IPS DF 6.9 (cell line): Measurements from ENCODE around the gene RASL10B.

Experiments used
- DNase-seq: peaks from one replicate; pipeline ENCODE4 v3.0.0-alpha.2; 2013; ENCODE audit warnings: low read depth, low spot score
- H3K27ac ChIP-seq: one replicate; pipeline ENCODE4 v1.5.1; 2013; ENCODE audit warnings: low read length, control low read depth
- H3K27me3 ChIP-seq: 2 replicates; pipeline ENCODE4 v1.6.1; 2013; ENCODE audit warnings: mild to moderate bottlenecking, low read length; ENCODE audit not compliant: control insufficient read depth, insufficient read depth
- H3K36me3 ChIP-seq: 2 replicates; pipeline ENCODE4 v1.6.1; 2013; ENCODE audit warnings: low read length; ENCODE audit not compliant: control insufficient read depth, insufficient read depth
- H3K4me1 ChIP-seq: 2 replicates; pipeline ENCODE4 v1.6.1; 2013; ENCODE audit warnings: low read length; ENCODE audit not compliant: control insufficient read depth, insufficient read depth
- H3K4me3 ChIP-seq: 2 replicates; pipeline ENCODE4 v1.5.1; 2013; ENCODE audit warnings: mild to moderate bottlenecking, low read length
- H3K9me3 ChIP-seq: 2 replicates; pipeline ENCODE4 v1.6.1; 2013; ENCODE audit warnings: low read length, inconsistent platforms; ENCODE audit not compliant: control insufficient read depth, insufficient read depth
- WGBS: extraction: QIAGEN DNeasy Blood & Tissue Kit; methylation state at CpG from one replicate; pipeline ENCODE4 v1.1.7; 2013; ENCODE audit warnings: mixed read lengths, missing lambda C conversion rate; ENCODE audit not compliant: insufficient read length, insufficient coverage; 5-methylcytosine and 5-hydroxymethylcytosine counted together

The RASL10B gene

DNA sequence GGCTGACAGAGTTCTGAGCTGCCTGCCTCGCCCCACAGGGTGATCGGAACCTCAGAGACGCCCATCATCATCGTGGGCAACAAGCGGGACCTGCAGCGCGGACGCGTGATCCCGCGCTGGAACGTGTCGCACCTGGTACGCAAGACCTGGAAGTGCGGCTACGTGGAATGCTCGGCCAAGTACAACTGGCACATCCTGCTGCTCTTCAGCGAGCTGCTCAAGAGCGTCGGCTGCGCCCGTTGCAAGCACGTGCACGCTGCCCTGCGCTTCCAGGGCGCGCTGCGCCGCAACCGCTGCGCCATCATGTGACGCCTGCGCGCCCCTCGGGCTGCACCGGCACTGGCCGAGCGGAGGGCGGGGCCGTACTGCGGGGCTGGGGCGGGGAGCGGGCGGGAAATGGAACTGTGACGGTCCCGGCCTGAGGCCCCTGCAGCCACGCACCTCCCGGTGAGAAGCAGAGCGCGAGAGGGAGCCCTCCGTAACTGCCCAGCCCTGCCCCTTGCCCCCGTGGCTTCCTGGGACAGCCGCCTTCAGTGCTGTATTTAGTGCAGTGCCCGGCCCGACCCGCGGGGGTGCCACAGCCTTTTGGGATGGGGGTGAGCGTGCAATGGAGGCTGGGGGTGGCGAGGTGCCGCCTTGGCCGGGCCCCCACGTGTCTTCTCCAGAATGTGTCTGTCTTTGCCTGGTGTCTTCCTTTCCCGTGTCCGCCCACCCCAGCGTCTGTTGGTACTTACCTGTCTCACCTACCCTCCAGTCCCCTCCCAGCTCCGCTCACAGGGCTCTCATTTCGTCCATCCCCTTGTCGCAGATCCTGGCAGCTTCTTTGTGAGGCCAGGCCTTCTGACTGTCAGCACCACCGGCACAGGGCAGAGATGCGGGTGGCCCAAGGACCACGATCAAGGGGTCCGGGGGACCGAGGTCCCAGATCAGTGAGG, 9.8 kb downstream of the RASL10B start:
- H3K9me3 ChIP-seq = peaks cover 1% of the 10 kb centered on the region; the same call in 1 of the 2 replicates
- H3K36me3 ChIP-seq = no peaks in the 10 kb centered on the region
- peaks cover 22% of the 10 kb centered on the region for H3K27me3 ChIP-seq
- peak overlapping the region; percentile 10; the same call in 1 of the 2 replicates for H3K4me3 ChIP-seq
- DNase-seq = peak; percentile 41
- no peak overlapping the region for H3K27ac ChIP-seq
- peaks cover 6% of the 10 kb centered on the region for H3K4me1 ChIP-seq
- WGBS = no CpG with 5 or more reads among the region's 73 CpGs

DNA sequence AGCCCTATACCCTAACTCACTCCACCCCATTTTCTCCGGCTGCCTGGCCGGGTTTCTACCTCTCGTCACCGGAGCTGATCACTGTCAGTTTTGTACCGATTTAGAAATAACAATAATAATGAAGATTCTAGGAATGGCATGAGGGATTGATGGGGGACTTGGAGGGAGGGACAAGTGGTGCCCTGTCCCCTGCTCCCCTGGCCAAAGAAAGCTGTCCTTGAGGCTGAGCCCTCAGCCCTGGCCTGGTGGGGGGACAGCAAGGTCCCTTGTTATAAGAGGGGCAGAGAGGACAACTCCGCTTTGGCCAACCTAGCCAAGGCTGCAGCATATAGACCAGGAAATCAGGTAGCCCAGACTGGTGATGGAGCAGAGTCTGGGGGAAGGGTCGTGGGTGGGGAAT, 11.1 kb downstream of the RASL10B start:
- H3K36me3 ChIP-seq = no peaks in the 10 kb centered on the region

DNA sequence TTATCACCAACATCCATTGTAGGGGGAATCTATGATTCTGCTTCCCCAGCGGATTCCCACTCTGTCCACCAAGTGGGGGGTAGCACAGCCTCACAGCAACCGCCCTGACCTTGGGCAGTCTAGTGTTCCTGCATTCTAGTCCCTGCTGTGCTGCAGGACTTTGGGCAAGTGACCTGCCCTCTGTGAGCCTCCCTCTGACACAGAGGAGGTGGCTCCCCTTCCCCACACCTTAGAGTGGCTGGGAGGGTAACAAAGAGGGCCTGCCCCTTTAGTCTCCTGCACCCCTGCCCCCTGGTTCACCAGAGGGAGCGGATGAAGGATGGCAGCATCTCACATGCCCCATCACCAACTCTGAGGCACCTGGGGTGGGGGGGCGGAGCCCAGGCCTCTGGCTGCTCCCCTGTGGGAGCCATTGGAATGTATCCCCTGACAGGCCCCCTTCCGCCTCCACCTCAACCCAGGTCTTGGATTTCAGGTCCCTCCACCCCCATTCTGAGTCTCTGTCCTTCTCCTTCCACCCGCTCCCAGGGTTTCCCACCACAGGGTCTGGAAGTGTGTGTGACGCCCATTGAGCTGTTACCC, 11.5 kb downstream of the RASL10B start:
- WGBS = no CpG with 5 or more reads among the region's 7 CpGs
- H3K4me3 ChIP-seq = no peak overlapping the region
- peaks cover 1% of the 10 kb centered on the region; the same call in 1 of the 2 replicates for H3K9me3 ChIP-seq
- H3K27ac ChIP-seq = no peak overlapping the region
- H3K27me3 ChIP-seq = peaks cover 22% of the 10 kb centered on the region
- H3K4me1 ChIP-seq = peaks cover 6% of the 10 kb centered on the region
- H3K36me3 ChIP-seq = no peaks in the 10 kb centered on the region
- no peak for DNase-seq

More for the DNA sequence above, 11.1 kb downstream of the RASL10B start:
- peaks cover 22% of the 10 kb centered on the region for H3K27me3 ChIP-seq
- DNase-seq = no peak
- H3K4me1 ChIP-seq = peaks cover 6% of the 10 kb centered on the region
- H3K4me3 ChIP-seq = no peak overlapping the region
- no CpG with 5 or more reads among the region's 7 CpGs for WGBS
- peaks cover 1% of the 10 kb centered on the region; the same call in 1 of the 2 replicates for H3K9me3 ChIP-seq
- H3K27ac ChIP-seq = no peak overlapping the region

DNA sequence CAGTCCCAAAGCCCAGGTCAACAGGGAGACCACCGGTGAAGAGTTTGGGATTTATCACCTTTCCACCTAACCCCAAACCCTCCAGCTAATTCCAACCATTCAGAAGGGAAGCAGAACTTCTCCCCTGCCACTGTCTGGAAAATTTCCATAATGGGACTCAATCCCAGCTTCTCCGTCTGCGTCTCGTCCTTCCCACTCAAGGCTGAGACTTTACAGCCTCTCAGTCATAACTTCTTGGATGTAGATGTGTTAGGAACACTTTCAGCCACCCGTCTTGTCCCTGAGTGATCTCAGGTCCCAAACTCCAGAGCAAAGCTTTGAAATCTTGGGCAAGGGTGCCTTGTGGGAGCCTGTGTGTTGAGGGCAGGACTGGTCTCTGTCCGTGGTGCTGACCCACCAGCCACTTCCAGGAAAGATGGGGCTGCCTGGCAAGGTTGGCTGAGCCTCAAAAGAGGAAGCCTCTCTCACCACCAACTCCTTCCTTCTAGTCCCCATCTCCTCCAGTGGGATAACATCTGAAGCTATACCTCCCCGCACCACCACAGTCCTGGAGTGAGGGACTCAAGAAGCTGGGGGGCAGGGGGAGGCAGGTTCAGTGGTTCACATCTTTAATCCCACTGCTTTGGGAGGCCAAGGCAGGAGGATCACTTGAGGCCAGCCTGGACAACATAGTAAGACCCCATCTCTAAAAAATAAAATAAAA, 12.3 kb downstream of the RASL10B start:
- H3K27ac ChIP-seq = no peak overlapping the region
- no peaks in the 10 kb centered on the region for H3K36me3 ChIP-seq
- H3K9me3 ChIP-seq = peaks cover 1% of the 10 kb centered on the region; the same call in 1 of the 2 replicates
- no peak for DNase-seq
- no peak overlapping the region for H3K4me3 ChIP-seq
- H3K4me1 ChIP-seq = peaks cover 6% of the 10 kb centered on the region
- no CpG with 5 or more reads among the region's 7 CpGs for WGBS
- H3K27me3 ChIP-seq = peaks cover 22% of the 10 kb centered on the region

DNA sequence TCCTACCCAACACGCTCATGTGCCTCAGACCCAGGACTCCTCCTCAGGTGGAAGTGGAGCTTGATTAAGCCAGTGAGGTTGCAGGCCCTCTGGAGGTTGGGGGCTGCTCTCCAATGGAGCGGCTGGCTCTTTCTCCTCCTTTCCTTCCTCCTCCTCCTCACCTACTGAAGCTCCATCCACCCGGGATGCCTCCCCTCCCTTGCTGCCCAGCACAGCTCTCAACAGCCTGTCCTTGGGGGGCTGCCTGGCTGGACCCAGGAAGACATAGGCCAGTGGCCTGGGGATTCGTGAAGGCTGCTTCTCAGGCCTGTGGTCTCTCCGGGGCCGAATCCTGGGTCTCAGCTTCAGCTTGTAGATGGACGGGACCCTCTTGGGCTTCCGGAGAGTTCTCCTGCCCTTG, 13.4 kb downstream of the RASL10B start:
- peaks cover 20% of the 10 kb centered on the region for H3K27me3 ChIP-seq
- no peaks in the 10 kb centered on the region for H3K36me3 ChIP-seq
- peaks cover 1% of the 10 kb centered on the region; the same call in 1 of the 2 replicates for H3K9me3 ChIP-seq
- no peak overlapping the region for H3K27ac ChIP-seq
- peaks cover 6% of the 10 kb centered on the region for H3K4me1 ChIP-seq
- no peak for DNase-seq
- no peak overlapping the region for H3K4me3 ChIP-seq
- WGBS = no CpG with 5 or more reads among the region's 8 CpGs

DNA sequence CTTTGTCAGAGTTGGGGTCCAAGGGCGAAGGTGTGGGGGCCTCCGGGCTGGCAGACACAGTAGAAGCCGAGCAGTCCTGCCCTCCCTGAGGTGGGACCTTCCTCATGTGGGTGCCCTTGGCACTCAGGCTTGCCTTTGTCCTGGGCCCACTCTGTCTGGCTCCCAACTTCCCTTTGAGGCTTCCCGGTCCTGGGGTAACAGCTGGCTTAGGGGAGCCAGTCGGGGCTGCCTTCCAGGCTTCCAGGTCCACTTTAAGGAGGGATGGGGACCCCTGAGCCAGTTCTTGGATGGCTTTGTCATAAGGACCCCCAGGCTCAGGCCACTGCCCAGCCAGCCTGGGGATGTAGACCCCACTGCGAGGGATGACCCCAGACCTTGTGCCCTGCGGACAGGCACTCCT, 13.8 kb downstream of the RASL10B start:
- no peak overlapping the region for H3K27ac ChIP-seq
- H3K9me3 ChIP-seq = peaks cover 1% of the 10 kb centered on the region; the same call in 1 of the 2 replicates
- H3K27me3 ChIP-seq = peaks cover 15% of the 10 kb centered on the region
- WGBS = no CpG with 5 or more reads among the region's 7 CpGs
- DNase-seq = no peak
- H3K36me3 ChIP-seq = no peaks in the 10 kb centered on the region
- H3K4me1 ChIP-seq = peaks cover 6% of the 10 kb centered on the region
- H3K4me3 ChIP-seq = no peak overlapping the region

DNA sequence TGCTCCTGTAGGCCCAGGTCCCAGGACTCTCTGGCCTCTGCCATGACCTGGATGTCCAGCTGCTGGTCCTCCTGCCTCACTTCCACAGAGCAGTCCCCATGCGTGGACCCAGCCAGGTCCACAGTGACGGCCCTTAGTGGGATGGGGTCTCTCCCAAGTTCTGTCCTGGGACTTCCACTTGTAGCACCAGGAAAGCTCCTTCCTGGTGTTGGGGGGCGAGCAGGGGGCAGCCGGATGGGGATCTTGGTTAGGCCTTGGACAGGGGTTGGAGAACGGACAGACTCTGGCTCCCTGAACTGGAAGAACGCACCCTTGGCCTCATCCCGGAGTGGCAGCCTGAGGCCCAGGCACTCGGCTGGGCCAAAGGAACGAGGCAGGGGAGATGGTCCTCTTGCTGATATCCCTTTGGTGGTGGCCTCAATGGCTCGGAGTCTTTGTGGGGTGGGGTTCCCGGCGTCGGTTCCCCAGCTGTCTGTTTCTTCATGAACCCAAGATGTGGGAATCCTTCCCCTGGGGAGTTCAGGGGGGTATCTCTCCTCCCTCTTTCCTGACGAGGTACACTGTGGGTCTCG, 14.4 kb downstream of the RASL10B start:
- H3K9me3 ChIP-seq = no peaks in the 10 kb centered on the region
- no peak for DNase-seq
- peaks cover 10% of the 10 kb centered on the region; the same call in 1 of the 2 replicates for H3K27me3 ChIP-seq
- no peaks in the 10 kb centered on the region for H3K36me3 ChIP-seq
- no peak overlapping the region for H3K4me3 ChIP-seq
- WGBS = no CpG with 5 or more reads among the region's 15 CpGs
- H3K27ac ChIP-seq = no peak overlapping the region
- peaks cover 5% of the 10 kb centered on the region for H3K4me1 ChIP-seq

DNA sequence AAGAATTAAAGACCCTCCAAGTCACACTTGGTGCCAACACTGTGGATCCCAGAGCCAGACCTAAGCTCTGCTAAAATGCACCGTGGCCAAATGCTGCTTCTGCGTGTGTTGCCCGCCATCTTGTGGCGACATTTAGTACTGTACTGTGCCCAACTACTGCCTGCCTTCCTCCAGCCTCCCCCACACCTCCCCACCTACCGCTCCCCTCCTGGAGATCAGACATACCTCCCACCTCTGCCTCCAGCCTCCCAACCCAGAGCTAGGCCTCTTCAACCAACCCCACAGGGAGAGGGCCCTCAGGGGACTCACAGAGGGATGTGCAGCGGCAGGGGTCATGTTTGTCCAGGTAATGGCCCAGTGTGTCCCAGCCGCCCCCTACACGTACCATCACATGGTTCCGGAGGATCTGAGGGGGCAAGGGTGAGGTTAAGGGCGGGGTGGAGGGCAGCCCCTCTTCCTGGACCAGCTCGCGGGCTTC, 16.1 kb downstream of the RASL10B start:
- Histone ChIP-seq H3K36me3 (no peaks in the 10 kb centered on the region), H3K4me1 (peaks cover 2% of the 10 kb centered on the region), H3K9me3 (no peaks in the 10 kb centered on the region), H3K4me3 (no peak overlapping the region), H3K27ac (no peak overlapping the region), H3K27me3 (no peaks in the 10 kb centered on the region; the same call in 1 of the 2 replicates)
- WGBS = no CpG with 5 or more reads among the region's 12 CpGs
- DNase-seq = peak; percentile 86

DNA sequence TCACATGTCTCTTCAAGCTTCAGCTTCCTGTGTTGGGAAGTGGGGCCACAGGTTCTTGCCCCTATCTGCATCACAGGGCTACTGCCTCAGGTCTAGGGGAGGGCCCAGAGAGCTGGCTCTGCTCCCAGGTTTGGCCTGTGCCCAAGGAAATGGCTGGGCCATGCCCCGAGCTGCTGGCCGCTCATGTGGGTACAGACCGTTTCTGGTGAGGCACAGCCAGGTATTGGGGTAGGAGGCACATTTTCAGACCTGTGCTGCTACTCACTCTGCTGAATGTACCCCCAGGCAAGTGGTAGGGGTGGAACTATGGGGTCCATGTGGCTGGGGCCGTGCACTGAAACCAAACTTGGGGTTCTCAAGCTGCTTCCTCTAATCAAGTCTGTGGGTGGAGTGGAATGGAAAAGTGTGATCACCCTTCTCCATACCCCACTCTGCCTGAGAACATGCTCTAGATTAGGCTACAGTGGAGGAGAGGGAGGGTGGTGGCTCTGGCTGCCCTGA, 17.0 kb downstream of the RASL10B start:
- Histone ChIP-seq H3K4me1 (peaks cover 6% of the 10 kb centered on the region), H3K27ac (no peak overlapping the region), H3K36me3 (no peaks in the 10 kb centered on the region), H3K4me3 (no peak overlapping the region), H3K9me3 (no peaks in the 10 kb centered on the region), H3K27me3 (no peaks in the 10 kb centered on the region; the same call in 1 of the 2 replicates)
- no peak for DNase-seq
- WGBS = no CpG with 5 or more reads among the region's 4 CpGs

DNA sequence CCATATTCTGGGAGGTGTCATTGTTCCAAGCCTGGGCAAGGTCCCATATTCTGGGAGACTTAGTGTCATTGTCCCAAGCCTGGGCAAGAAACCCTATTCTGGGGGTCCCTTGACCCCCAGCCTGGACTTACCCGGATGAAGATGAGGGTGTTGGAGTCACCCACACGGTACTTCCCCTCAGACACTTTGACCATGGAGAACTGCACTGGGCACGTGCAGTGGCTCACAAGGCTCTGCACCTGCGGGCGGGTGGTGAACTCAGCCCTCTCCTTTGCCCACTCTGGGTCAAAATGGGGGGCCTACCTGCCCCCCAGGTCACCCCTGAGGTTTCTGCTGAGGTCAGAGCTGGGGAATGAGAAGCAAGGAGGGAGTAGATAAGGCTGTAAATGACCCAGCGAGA, 17.5 kb downstream of the RASL10B start:
- Histone ChIP-seq H3K9me3 (no peaks in the 10 kb centered on the region), H3K4me3 (no peak overlapping the region), H3K36me3 (no peaks in the 10 kb centered on the region), H3K27ac (no peak overlapping the region), H3K4me1 (peaks cover 5% of the 10 kb centered on the region), H3K27me3 (no peaks in the 10 kb centered on the region)
- DNase-seq = no peak
- WGBS = no CpG with 5 or more reads among the region's 6 CpGs
